GM23338 (cell line): ENCODE results near the gene FLNB.

Experiments
- CREB1 ChIP-seq: fragments of 250-450 bp; sonication (Bioruptor Pico); IDR thresholded peaks from 2 replicates; pipeline ENCODE4 v1.5.0; 2020; ENCODE audit warnings: low read depth, mild to moderate bottlenecking, moderate library complexity
- EZH2 ChIP-seq: fragments of 200-600 bp; sonication (generic); IDR thresholded peaks from one replicate; pipeline ENCODE4 v1.8.0; 2017; ENCODE audit warnings: antibody characterized with exemption, mild to moderate bottlenecking, low read depth; ENCODE audit not compliant: unreplicated experiment
- EZH2phosphoT487 ChIP-seq: fragments of 200-600 bp; sonication (generic); IDR thresholded peaks from one replicate; pipeline ENCODE4 v1.8.1; 2018; ENCODE audit warnings: antibody characterized with exemption; ENCODE audit not compliant: unreplicated experiment
- JUNB ChIP-seq: IDR thresholded peaks from one replicate; pipeline ENCODE4 v1.6.1; 2016; ENCODE audit warnings: antibody characterized with exemption; ENCODE audit not compliant: unreplicated experiment
- POLR2AphosphoS5 ChIP-seq: IDR thresholded peaks from 2 replicates; pipeline ENCODE4 v1.6.1; 2016; ENCODE audit warnings: antibody characterized with exemption, low read depth
- ZNF331 ChIP-seq: fragments of 250-450 bp; sonication (Bioruptor Pico); IDR thresholded peaks from 2 replicates; pipeline ENCODE4 v1.5.0; 2020; ENCODE audit warnings: low read depth, mild to moderate bottlenecking, moderate library complexity
- TF ChIP-seq, protein P1 (sequence below), 2 experiments: fragments of 200-600 bp in 1 of 2; sonication (generic) in 1 of 2; conservative IDR thresholded peaks; 2 replicates each; pipeline versions ENCODE4 v1.5.1 to v1.6.1; 2016 to 2017; ENCODE audit warnings: antibody characterized with exemption in 2 of 2, low read depth in 2 of 2, mild to moderate bottlenecking in 2 of 2, moderate library complexity in 1 of 2
- TF ChIP-seq, protein P2 (sequence below): IDR thresholded peaks from 2 replicates; pipeline ENCODE4 v1.6.1; 2016; ENCODE audit warnings: antibody characterized with exemption
- TF ChIP-seq, protein P3 (sequence below): IDR thresholded peaks from one replicate; pipeline ENCODE4 v1.6.1; 2018; ENCODE audit warnings: antibody characterized with exemption; ENCODE audit not compliant: unreplicated experiment

DNA sequence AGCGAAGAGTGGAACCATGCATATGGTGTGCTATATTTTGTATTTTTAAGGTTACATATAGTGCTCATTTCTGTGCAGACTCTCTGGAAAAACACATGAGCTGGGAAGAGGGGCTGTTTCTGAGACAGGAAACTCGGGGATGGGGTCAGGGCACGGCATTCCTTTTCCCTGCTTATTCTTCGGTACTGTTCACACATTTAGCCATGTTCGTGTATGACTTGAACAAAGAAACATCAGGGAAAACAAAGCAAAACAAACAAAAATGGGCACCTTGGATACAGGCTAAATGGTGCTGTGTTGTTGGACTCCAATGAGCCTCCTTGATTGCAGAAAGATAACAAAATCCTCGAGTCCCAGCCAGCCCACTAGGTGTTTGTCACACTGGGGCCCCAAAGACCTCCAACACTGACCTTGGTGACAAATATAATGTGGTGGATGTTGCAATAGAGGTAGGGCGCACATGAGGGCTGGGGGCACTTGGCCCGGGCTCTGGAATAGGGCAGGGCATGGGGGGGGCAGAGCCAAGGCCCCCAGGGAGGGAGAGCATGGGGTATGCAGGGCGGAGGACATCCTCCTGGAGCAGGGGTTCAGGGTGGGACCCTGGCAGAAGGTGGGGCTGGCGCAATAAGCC is 183.3 kb downstream of the FLNB start:
- TF ChIP-seq POLR2AphosphoS5 = no peak
- no peak for TF ChIP-seq EZH2phosphoT487
- no peak for TF ChIP-seq CREB1 (CRISPR knock-in tag)
- TF ChIP-seq, protein P1, sequence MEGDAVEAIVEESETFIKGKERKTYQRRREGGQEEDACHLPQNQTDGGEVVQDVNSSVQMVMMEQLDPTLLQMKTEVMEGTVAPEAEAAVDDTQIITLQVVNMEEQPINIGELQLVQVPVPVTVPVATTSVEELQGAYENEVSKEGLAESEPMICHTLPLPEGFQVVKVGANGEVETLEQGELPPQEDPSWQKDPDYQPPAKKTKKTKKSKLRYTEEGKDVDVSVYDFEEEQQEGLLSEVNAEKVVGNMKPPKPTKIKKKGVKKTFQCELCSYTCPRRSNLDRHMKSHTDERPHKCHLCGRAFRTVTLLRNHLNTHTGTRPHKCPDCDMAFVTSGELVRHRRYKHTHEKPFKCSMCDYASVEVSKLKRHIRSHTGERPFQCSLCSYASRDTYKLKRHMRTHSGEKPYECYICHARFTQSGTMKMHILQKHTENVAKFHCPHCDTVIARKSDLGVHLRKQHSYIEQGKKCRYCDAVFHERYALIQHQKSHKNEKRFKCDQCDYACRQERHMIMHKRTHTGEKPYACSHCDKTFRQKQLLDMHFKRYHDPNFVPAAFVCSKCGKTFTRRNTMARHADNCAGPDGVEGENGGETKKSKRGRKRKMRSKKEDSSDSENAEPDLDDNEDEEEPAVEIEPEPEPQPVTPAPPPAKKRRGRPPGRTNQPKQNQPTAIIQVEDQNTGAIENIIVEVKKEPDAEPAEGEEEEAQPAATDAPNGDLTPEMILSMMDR (conservative IDR thresholded peaks at IDR 0.05; ENCODE audit: low read depth in 2 of 2) = no peak
- TF ChIP-seq, protein P2, sequence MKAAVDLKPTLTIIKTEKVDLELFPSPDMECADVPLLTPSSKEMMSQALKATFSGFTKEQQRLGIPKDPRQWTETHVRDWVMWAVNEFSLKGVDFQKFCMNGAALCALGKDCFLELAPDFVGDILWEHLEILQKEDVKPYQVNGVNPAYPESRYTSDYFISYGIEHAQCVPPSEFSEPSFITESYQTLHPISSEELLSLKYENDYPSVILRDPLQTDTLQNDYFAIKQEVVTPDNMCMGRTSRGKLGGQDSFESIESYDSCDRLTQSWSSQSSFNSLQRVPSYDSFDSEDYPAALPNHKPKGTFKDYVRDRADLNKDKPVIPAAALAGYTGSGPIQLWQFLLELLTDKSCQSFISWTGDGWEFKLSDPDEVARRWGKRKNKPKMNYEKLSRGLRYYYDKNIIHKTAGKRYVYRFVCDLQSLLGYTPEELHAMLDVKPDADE = no peak
- TF ChIP-seq JUNB = no peak
- TF ChIP-seq EZH2 = no peak
- TF ChIP-seq, protein P3, sequence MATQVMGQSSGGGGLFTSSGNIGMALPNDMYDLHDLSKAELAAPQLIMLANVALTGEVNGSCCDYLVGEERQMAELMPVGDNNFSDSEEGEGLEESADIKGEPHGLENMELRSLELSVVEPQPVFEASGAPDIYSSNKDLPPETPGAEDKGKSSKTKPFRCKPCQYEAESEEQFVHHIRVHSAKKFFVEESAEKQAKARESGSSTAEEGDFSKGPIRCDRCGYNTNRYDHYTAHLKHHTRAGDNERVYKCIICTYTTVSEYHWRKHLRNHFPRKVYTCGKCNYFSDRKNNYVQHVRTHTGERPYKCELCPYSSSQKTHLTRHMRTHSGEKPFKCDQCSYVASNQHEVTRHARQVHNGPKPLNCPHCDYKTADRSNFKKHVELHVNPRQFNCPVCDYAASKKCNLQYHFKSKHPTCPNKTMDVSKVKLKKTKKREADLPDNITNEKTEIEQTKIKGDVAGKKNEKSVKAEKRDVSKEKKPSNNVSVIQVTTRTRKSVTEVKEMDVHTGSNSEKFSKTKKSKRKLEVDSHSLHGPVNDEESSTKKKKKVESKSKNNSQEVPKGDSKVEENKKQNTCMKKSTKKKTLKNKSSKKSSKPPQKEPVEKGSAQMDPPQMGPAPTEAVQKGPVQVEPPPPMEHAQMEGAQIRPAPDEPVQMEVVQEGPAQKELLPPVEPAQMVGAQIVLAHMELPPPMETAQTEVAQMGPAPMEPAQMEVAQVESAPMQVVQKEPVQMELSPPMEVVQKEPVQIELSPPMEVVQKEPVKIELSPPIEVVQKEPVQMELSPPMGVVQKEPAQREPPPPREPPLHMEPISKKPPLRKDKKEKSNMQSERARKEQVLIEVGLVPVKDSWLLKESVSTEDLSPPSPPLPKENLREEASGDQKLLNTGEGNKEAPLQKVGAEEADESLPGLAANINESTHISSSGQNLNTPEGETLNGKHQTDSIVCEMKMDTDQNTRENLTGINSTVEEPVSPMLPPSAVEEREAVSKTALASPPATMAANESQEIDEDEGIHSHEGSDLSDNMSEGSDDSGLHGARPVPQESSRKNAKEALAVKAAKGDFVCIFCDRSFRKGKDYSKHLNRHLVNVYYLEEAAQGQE = no peak
- no peak for TF ChIP-seq ZNF331 (CRISPR knock-in tag)
